HG02623 (cell line): ENCODE results near the gene FSTL3.
"Not testable (repeated sequence)": the region's sequence is repeated elsewhere in the genome, so short reads cannot be mapped to it uniquely, and the experiment has no call there.

Experiments used
- ATAC-seq: cut with Tn5 transposase; IDR thresholded peaks from one replicate; pipeline ENCODE4 v1.9.1; 2021; ENCODE audit warnings: moderate library complexity; ENCODE audit not compliant: unreplicated experiment

FSTL3 gene

GRCh38 chr19:676339-677105, at the start of gene FSTL3:
FSTL3 (plus strand) TSS chr19:676392; CDS start chr19:676424, 32 bp downstream.
- ATAC-seq = no peak

GRCh38 chr19:626566-626965, 49.6 kb upstream of the FSTL3 start:
- ATAC-seq = not testable (repeated sequence)

- no peak for ATAC-seq
These were observed 48.0 kb upstream of the FSTL3 start for GRCh38 chr19:628168-628567.

GRCh38 chr19:629515-629914, 46.7 kb upstream of the FSTL3 start:
- ATAC-seq = not testable (repeated sequence)

GRCh38 chr19:629961-630714, 46.1 kb upstream of the FSTL3 start:
- ATAC-seq = no peak

GRCh38 chr19:632579-633067, 43.6 kb upstream of the FSTL3 start:
- ATAC-seq = peak; percentile 23

- peak; percentile 72 for ATAC-seq
These were observed 43.0 kb upstream of the FSTL3 start, which contains the start of gene POLRMT for GRCh38 chr19:633068-633785. POLRMT (minus strand) TSS chr19:633537; CDS start chr19:633512, 25 bp downstream.

GRCh38 chr19:633786-634639, 42.2 kb upstream of the FSTL3 start:
- ATAC-seq = no peak

- no peak for ATAC-seq
These were observed 41.1 kb upstream of the FSTL3 start for GRCh38 chr19:634975-635652.

GRCh38 chr19:638906-639252, 37.3 kb upstream of the FSTL3 start:
- no peak for ATAC-seq

- ATAC-seq = no peak
These were observed 36.7 kb upstream of the FSTL3 start, which contains the start of gene FGF22 for GRCh38 chr19:639253-640160. FGF22 (plus strand) TSS chr19:639879; CDS start chr19:639926, 47 bp downstream.

- ATAC-seq = no peak
These were observed 36.0 kb upstream of the FSTL3 start for GRCh38 chr19:640161-640558.

GRCh38 chr19:640606-641189, 35.5 kb upstream of the FSTL3 start:
- ATAC-seq = no peak

GRCh38 chr19:641702-642101, 34.5 kb upstream of the FSTL3 start:
- ATAC-seq = no peak

- ATAC-seq = no peak
These were observed 33.1 kb upstream of the FSTL3 start for GRCh38 chr19:642767-643727.

- no peak for ATAC-seq
These were observed 32.5 kb upstream of the FSTL3 start for GRCh38 chr19:643736-644135.

- no peak for ATAC-seq
These were observed 31.8 kb upstream of the FSTL3 start for GRCh38 chr19:644363-644762.
